ENCODE data around the gene PALD1.

PALD1 gene

DNA sequence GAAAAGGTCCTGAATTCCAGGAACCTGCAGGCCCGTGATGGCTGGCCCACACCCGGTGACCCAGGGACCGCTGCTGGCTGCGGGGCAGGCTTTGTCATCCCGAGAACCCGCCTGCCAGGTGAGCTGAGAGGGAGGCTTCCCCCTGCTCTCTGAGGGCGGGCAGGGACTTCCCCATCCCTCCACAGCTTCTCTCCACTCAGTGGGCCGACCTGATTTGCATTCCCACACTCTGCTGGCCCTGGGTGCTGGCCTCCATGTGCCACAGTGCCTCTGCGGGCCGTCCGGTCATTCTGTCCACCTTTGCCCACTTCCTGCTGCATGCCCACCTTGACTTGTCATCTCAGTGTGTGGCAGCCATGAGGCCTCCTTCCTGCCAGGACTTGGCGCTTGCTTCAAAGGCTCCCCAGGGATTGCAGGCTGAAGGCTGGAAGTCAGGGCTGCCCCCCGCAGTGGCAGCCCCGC, 35.3 kb downstream of the PALD1 start:
- TF ChIP-seq, protein P1, sequence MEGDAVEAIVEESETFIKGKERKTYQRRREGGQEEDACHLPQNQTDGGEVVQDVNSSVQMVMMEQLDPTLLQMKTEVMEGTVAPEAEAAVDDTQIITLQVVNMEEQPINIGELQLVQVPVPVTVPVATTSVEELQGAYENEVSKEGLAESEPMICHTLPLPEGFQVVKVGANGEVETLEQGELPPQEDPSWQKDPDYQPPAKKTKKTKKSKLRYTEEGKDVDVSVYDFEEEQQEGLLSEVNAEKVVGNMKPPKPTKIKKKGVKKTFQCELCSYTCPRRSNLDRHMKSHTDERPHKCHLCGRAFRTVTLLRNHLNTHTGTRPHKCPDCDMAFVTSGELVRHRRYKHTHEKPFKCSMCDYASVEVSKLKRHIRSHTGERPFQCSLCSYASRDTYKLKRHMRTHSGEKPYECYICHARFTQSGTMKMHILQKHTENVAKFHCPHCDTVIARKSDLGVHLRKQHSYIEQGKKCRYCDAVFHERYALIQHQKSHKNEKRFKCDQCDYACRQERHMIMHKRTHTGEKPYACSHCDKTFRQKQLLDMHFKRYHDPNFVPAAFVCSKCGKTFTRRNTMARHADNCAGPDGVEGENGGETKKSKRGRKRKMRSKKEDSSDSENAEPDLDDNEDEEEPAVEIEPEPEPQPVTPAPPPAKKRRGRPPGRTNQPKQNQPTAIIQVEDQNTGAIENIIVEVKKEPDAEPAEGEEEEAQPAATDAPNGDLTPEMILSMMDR (IDR thresholded peaks at IDR 0.05; ENCODE audit: control insufficient read depth, extremely low read depth, insufficient read depth), result no peak
- no peak for DNase-seq (ENCODE audit: low read depth)
- no peak overlapping the region for H3K4me3 ChIP-seq (ENCODE audit: low read depth, low read length)

DNA sequence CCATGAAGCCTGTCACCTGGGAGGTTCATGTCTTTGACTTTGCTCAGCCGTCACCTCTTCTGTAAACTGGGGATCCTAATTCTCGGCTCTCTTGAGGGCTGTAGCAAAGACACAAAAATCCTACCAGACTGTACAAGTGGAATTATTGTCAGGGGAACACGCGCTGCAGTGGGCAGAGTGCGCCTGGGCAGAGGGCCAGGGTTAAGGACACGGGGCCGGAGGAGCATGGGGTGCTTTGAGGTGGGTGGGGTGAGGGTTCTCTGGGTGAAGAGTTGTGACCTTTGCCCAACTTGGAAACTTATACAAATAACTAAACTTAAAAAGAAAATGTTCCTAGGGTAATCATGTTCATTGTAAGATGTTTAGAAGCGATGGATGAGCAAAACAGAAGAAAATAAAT, 36.0 kb downstream of the PALD1 start:
- TF ChIP-seq, protein P1 (IDR thresholded peaks at IDR 0.05; ENCODE audit: control insufficient read depth, extremely low read depth, insufficient read depth), result no peak
- DNase-seq (ENCODE audit: low read depth), result no peak
- no peak overlapping the region for H3K4me3 ChIP-seq (ENCODE audit: low read depth, low read length)

DNA sequence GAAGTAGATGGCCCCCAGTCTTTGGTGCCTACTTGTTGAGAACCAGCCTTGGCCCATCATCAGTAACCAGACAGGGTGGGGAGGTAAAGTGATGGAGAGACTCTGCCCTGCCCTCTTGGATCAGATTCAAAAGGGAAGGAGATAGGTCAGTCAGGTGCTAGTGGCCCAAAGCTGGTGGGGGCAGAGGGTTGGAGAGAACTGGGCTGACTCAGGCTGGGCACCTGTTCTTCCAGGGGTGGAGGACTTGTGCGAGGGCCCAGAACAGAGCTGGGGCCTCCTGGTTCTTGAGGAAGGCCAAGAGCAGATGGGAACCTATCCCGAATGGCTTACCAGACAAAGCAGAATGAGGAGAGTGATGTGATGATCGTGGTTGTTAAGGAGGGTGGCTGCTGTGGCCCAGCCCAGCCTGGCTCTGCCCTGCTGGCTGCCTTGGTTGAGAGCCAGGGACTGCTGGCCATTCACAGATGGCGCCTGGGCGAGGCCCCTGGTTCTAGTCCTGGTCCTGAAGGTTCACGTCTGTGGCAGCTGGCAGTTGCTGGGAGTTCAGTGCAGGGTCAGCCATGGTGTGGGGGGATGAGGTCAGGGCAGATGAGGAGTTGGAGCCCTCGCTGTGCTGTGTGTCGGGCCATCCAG, 36.6 kb downstream of the PALD1 start:
- no peak overlapping the region for H3K4me3 ChIP-seq (ENCODE audit: low read depth, low read length)
- no peak for DNase-seq (ENCODE audit: low read depth)
- TF ChIP-seq, protein P1 (IDR thresholded peaks at IDR 0.05; ENCODE audit: control insufficient read depth, extremely low read depth, insufficient read depth), result no peak

DNA sequence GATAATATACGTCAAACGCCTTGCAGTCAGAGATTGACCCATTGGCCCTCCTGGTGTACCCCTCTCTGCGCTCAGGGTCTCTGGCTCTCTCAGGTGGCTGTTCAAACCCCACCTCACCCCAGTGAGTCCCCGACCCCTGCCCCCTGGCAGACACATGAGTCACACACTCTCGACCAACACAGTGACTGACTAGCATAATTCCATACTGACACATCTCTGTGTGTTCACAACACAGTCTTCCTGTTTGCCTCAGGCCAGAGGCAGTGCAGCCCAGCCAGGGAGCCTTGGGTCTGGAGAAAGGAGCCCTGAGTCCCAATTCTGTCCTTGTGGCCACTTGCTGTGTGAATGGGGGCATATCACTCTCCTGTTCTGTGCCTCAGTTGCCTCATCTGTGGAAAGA, 40.1 kb downstream of the PALD1 start:
- TF ChIP-seq, protein P1 (IDR thresholded peaks at IDR 0.05; ENCODE audit: control insufficient read depth, extremely low read depth, insufficient read depth), result no peak
- no peak overlapping the region for H3K4me3 ChIP-seq (ENCODE audit: low read depth, low read length)
- no peak for DNase-seq (ENCODE audit: low read depth)

DNA sequence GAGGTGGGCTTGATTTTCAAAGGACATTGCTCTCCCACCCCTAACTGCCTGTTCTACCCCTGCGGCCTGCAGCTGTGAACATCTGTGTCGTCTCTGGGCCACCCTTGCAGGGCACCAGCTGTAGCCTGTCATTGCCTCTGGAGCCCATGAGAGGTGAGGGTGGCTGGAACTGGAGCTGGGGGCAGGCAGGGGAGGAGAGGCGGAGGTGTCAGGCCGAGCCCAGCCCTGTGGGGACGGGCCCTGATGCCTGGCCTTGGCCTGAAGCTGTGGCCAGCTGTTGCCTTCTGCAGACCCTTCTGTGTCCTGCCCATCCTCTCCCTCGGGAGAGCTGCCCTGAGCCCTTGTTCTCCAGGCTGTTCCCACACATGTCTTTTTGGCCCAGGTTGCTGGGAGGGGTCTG, 44.5 kb downstream of the PALD1 start:
- DNase-seq (ENCODE audit: low read depth), result no peak
- H3K4me3 ChIP-seq (ENCODE audit: low read depth, low read length), result no peak overlapping the region
- TF ChIP-seq, protein P1 (IDR thresholded peaks at IDR 0.05; ENCODE audit: control insufficient read depth, extremely low read depth, insufficient read depth), result no peak

DNA sequence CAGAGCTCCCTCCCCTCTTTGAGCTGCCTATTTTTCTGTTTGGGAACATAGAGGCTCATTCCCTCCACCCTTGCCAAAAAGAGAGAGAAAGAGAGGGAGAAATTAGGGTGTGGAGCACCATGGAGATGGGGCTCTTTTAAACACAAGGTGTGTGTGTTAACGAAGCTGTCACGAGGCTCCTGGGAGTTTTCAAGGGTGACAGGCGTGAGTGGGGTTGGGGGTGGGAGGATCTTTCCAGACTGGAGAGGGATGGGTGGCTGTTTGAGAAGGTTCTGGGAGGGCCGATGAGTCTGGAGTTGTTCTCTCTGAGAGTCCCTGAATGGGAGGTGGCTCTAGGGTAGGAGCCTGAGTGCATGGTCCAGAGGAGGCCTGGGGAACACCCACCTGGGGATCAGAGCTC, 45.0 kb downstream of the PALD1 start:
- TF ChIP-seq, protein P1 (IDR thresholded peaks at IDR 0.05; ENCODE audit: control insufficient read depth, extremely low read depth, insufficient read depth), result no peak
- no peak overlapping the region for H3K4me3 ChIP-seq (ENCODE audit: low read depth, low read length)
- no peak for DNase-seq (ENCODE audit: low read depth)

DNA sequence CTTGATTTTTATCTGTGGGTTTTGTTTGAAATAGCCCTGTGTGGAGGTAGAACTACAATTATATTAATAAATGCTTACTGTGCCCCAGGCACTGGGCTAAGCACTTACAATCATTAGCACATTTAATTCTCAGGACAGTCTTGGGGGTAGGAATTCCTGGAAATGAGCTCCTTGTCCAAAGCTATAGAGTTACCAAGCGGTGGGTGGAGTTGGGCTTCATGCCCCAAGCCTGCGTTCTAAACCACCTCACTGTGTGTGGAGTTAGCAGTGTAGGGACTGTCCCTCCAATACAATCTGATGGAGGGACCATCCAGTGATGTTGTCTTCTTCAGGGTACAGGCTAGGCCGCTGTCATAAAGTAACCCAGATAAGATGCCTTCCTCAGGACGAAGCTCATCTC, 49.7 kb downstream of the PALD1 start:
- H3K4me3 ChIP-seq (ENCODE audit: low read depth, low read length), result no peak overlapping the region
- no peak for DNase-seq (ENCODE audit: low read depth)
- TF ChIP-seq, protein P1 (IDR thresholded peaks at IDR 0.05; ENCODE audit: control insufficient read depth, extremely low read depth, insufficient read depth), result no peak
